ENCODE data around the gene ABI1.
A peak's percentile ranks its signal among the peaks of the same experiment; 100 is the strongest.

Gene ABI1

DNA sequence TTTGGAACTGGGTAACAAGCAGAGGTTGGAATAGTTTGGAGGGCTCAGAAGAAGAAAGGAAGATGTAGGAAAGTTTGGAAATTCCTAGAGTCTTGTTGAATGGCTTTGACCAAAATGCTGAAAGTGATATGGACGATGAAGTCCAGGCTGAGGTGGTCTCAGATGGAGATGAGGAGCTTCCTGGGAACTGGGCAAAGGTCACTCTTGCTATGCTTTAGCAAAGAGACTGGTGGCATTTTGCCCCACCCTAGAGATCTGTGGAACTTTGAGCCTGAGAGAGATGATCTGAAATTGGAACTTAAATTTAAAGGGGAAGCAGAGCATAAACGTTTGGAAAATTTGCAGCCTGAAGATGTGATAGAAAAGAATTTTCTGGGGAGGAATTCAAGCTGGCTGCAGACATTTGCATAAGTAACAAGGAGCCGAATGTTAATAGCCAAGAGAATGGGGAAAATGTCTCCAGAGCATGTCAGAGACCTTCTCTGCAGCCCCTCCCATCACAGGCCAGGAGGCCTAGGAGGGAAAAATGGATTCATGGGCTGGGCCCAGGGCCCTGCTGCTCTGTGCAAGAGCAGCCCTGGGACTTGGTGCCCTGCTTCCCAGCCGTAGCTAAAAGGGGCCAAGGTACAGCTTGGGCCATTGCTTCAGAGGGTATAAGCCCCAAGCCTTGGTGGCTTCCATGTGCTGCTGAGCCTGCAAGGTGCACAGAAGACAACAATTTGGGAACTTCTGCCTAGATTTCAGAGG, 159.7 kb downstream of the ABI1 start:
- FAIRE-seq: no peak
- no peak for DNase-seq (ENCODE audit: insufficient read length, low spot score)
- TF ChIP-seq CTCF (IDR thresholded peaks at IDR 0.05; ENCODE audit: insufficient read depth, missing control alignments): no peak

- DNase-seq (ENCODE audit: insufficient read length, low spot score) (no peak), FAIRE-seq (no peak)
- no peak for TF ChIP-seq CTCF (IDR thresholded peaks at IDR 0.05; ENCODE audit: insufficient read depth, missing control alignments)
Observed at GRCh38 chr10:26699631-26700030, 161.1 kb downstream of the ABI1 start.

- no peak for FAIRE-seq
- DNase-seq (ENCODE audit: insufficient read length, low spot score): no peak
- no peak for TF ChIP-seq CTCF (IDR thresholded peaks at IDR 0.05; ENCODE audit: insufficient read depth, missing control alignments)
Observed at GRCh38 chr10:26698909-26699308, 161.8 kb downstream of the ABI1 start.

DNA sequence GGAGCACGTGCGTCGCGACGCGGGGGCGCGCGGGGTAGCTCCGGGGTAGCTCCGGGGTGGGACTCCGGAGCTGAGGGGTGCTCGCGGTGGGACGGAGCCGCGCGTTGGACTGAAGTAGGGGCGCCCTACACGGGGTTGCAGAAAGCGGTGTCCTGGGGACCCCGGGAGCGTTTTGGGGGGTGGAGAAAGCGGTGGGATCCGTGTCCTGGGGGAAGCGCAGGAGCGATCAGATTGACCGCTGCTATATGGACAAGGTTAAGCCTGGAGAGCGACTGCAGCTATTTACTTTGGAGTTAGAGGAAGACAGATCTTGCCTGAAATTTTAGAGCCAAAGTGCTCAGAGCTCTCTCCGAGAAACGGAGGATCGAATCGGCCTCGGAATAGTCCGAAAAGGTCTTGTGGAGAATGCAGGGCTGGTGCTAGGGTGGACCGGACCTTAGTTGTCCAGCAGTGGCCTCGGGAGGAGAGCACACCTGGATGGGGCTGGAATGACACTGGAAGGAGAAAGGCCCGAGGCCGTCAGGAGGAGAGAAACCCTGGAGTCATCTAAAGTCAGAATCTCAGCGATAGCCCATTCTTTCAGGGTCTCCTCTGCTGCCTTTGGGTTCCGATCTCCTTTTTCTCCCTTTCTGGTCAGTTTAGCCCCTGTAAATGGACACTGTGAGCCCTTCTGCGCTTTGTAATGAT, 162.7 kb downstream of the ABI1 start:
- FAIRE-seq (no peak), DNase-seq (ENCODE audit: insufficient read length, low spot score) (no peak)
- no peak for TF ChIP-seq CTCF (IDR thresholded peaks at IDR 0.05; ENCODE audit: insufficient read depth, missing control alignments)

GRCh38 chr10:26697163-26697921, 163.4 kb downstream of the ABI1 start, which contains the start of gene PDSS1:
TSS of gene PDSS1 (plus strand) at chr10:26697701. CDS start at chr10:26697712, 11 bp downstream.
- no peak for FAIRE-seq
- DNase-seq (ENCODE audit: insufficient read length, low spot score): peak; percentile 62
- no peak for TF ChIP-seq CTCF (IDR thresholded peaks at IDR 0.05; ENCODE audit: insufficient read depth, missing control alignments)

- DNase-seq (ENCODE audit: insufficient read length, low spot score) (no peak), FAIRE-seq (peak; percentile 56)
- no peak for TF ChIP-seq CTCF (IDR thresholded peaks at IDR 0.05; ENCODE audit: insufficient read depth, missing control alignments)
Observed at GRCh38 chr10:26696786-26697162, 164.0 kb downstream of the ABI1 start.

Data from D721Med (cell line).